ENCODE data around the gene PIGH. TPM values are rescaled to one million over a fixed set of nuclear protein-coding genes. Genes with fewer than 3 reads are reported as not detected.

PIGH gene
- total and polyA plus RNA-seq, 2 of the 13 experiments (the other 11 are each of a cell fraction or from before 2014, with no cell fraction given): 30.0 to 43.5 TPM

- Histone ChIP-seq H3K36me3 (replicated peaks in 1 of 2; ENCODE audit: control insufficient read depth in 1 of 2, insufficient read depth in 2 of 2, low read length in 2 of 2) (peaks cover 4 to 9% of the 10 kb centered on the region in 2 experiments; a peak in 3 of 5 replicates), H3K79me2 (ENCODE audit: insufficient read depth, low read length) (no peaks in the 10 kb centered on the region), H3K27me3 (ENCODE audit: control insufficient read depth in 1 of 2, insufficient read depth in 2 of 2, low read length in 2 of 2) (no peaks in the 10 kb centered on the region), H3K27ac (ENCODE audit: extremely low read length, insufficient read depth, low read length) (no peak overlapping the region), H4K20me1 (ENCODE audit: insufficient read depth, low read length) (no peaks in the 10 kb centered on the region), H3K4me2 (ENCODE audit: low read depth, low read length) (no peak overlapping the region), H3K9ac (ENCODE audit: insufficient read depth, low read depth, low read length) (no peak overlapping the region), H3K4me3 (replicated peaks in 1 of 3; ENCODE audit: insufficient read depth in 1 of 3, low read depth in 2 of 3, low read length in 3 of 3) (no peak overlapping the region), H2AFZ (ENCODE audit: low read length) (no peak overlapping the region), H3K4me1 (ENCODE audit: insufficient read depth, low read length) (peaks cover 19% of the 10 kb centered on the region), H3K9me3 (ENCODE audit: low read length) (no peaks in the 10 kb centered on the region)
- 91% methylated on average over 4 of the region's 4 CpGs for WGBS (ENCODE audit: low lambda C conversion rate)
- in situ Hi-C loops (cut with HindIII; ENCODE audit: extremely low pct_ligation_motif_present, low pct_unique_long_range_greater_than_20kb) (loop anchor here (10.0 kb wide), 2 partner anchors 78 to 118 kb away; partner anchors contain the start of gene RDH12), intact Hi-C loops (cut with micrococcal nuclease; ENCODE audit: unreplicated experiment) (no loop called here)
- TF ChIP-seq ZNF775 (CRISPR knock-in tag; IDR thresholded peaks at IDR 0.05; ENCODE audit: borderline replicate concordance): no peak
- TF ChIP-seq, protein P1, sequence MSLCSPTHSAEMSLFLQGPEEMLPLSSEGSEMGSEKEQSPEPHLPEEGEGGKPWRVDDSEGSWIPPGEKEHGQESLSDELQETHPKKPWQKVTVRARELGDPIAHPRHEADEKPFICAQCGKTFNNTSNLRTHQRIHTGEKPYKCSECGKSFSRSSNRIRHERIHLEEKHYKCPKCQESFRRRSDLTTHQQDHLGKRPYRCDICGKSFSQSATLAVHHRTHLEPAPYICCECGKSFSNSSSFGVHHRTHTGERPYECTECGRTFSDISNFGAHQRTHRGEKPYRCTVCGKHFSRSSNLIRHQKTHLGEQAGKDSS (CRISPR knock-in tag; IDR thresholded peaks at IDR 0.05; ENCODE audit: borderline replicate concordance, low read depth): no peak
- no peak for TF ChIP-seq SRSF4 (IDR thresholded peaks at IDR 0.05; ENCODE audit: low read depth, low read length, poor library complexity, severe bottlenecking)
- TF ChIP-seq ZNF101 (CRISPR knock-in tag; IDR thresholded peaks at IDR 0.05; ENCODE audit: borderline replicate concordance, low read depth): no peak
- TF ChIP-seq AKNA (CRISPR knock-in tag; IDR thresholded peaks at IDR 0.05; ENCODE audit: borderline replicate concordance): no peak
- no peak for TF ChIP-seq NBN (conservative IDR thresholded peaks at IDR 0.05)
- TF ChIP-seq ATM (IDR thresholded peaks at IDR 0.05; ENCODE audit: borderline replicate concordance): no peak
- TF ChIP-seq ZNF83 (CRISPR knock-in tag; IDR thresholded peaks at IDR 0.05; ENCODE audit: borderline replicate concordance): no peak
- no peak for TF ChIP-seq ZNF674 (CRISPR knock-in tag; IDR thresholded peaks at IDR 0.05; ENCODE audit: low read depth)
- TF ChIP-seq CC2D1A (CRISPR knock-in tag; IDR thresholded peaks at IDR 0.05): no peak
- no peak for TF ChIP-seq ARHGAP35 (CRISPR knock-in tag; IDR thresholded peaks at IDR 0.05; ENCODE audit: borderline replicate concordance)
- no peak for TF ChIP-seq ZBTB42 (CRISPR knock-in tag; IDR thresholded peaks at IDR 0.05)
- no peak for TF ChIP-seq PAF1 (CRISPR knock-in tag; IDR thresholded peaks at IDR 0.05)
- POLR2A ChIA-PET: no interaction called here
- no peak for FAIRE-seq
- no TSS peak for BruUV-seq (replicated peaks)
- ATAC-seq: no peak
- no peak for DNase-seq (ENCODE audit: low spot score)
- CTCF ChIA-PET (ENCODE audit: low intra/inter-chr PET ratio, low total read pairs): interaction anchor here (3.5 kb wide), 1 partner anchor 80 kb away, joined by 49 read pairs; no protein-coding TSS in a partner anchor
Measured at GRCh38 chr14:67586369-67586768, 13.7 kb downstream of the PIGH start.

All from HepG2 (cell line).